ENCODE results near the gene RAB25.
"Not testable (repeated sequence)": the region's sequence is repeated elsewhere in the genome, so short reads cannot be mapped to it uniquely, and the experiment has no call there.

The RAB25 gene

GRCh38 chr1:156021954-156022353 lies 39.0 kb upstream of the RAB25 start:
- H3K4me3 ChIP-seq (ENCODE audit: low read depth, low read length) = no peak overlapping the region
- no peak for TF ChIP-seq CTCF (conservative IDR thresholded peaks at IDR 0.05; ENCODE audit: low read depth, low read length)

GRCh38 chr1:156024801-156025200 lies 36.2 kb upstream of the RAB25 start:
- no peak for DNase-seq (ENCODE audit: low read depth)
- no peak overlapping the region for H3K4me3 ChIP-seq (ENCODE audit: low read depth, low read length)
- no peak for TF ChIP-seq CTCF (conservative IDR thresholded peaks at IDR 0.05; ENCODE audit: low read depth, low read length)

More at GRCh38 chr1:156021954-156022353, 39.0 kb upstream of the RAB25 start:
- no peak for DNase-seq (ENCODE audit: low read depth)

- H3K4me3 ChIP-seq (ENCODE audit: low read depth, low read length) = no peak overlapping the region
- DNase-seq (ENCODE audit: low read depth) = peak; percentile 66
- TF ChIP-seq CTCF (conservative IDR thresholded peaks at IDR 0.05; ENCODE audit: low read depth, low read length) = peak; percentile 91
Measured at GRCh38 chr1:156025876-156026275, 35.1 kb upstream of the RAB25 start.

GRCh38 chr1:156026588-156026987 lies 34.4 kb upstream of the RAB25 start:
- no peak for TF ChIP-seq CTCF (conservative IDR thresholded peaks at IDR 0.05; ENCODE audit: low read depth, low read length)
- H3K4me3 ChIP-seq (ENCODE audit: low read depth, low read length) = no peak overlapping the region
- no peak for DNase-seq (ENCODE audit: low read depth)

GRCh38 chr1:156033011-156033410 lies 27.9 kb upstream of the RAB25 start:
- peak; percentile 88 for DNase-seq (ENCODE audit: low read depth)
- no peak overlapping the region for H3K4me3 ChIP-seq (ENCODE audit: low read depth, low read length)
- no peak for TF ChIP-seq CTCF (conservative IDR thresholded peaks at IDR 0.05; ENCODE audit: low read depth, low read length)

GRCh38 chr1:156034991-156035390 lies 26.0 kb upstream of the RAB25 start:
- DNase-seq (ENCODE audit: low read depth); H3K4me3 ChIP-seq (ENCODE audit: low read depth, low read length): not testable (repeated sequence)

- no peak overlapping the region for H3K4me3 ChIP-seq (ENCODE audit: low read depth, low read length)
- no peak for DNase-seq (ENCODE audit: low read depth)
- TF ChIP-seq CTCF (conservative IDR thresholded peaks at IDR 0.05; ENCODE audit: low read depth, low read length) = no peak
Measured at GRCh38 chr1:156042828-156043227, 18.1 kb upstream of the RAB25 start.

GRCh38 chr1:156045076-156045475 lies 15.9 kb upstream of the RAB25 start:
- H3K4me3 ChIP-seq (ENCODE audit: low read depth, low read length) = no peak overlapping the region
- TF ChIP-seq CTCF (conservative IDR thresholded peaks at IDR 0.05; ENCODE audit: low read depth, low read length) = no peak
- DNase-seq (ENCODE audit: low read depth) = no peak
